KOPT-K1 (cell line): ENCODE measurements around the gene PTTG1IP.
"Not testable (repeated sequence)": the region's sequence is repeated elsewhere in the genome, so short reads cannot be mapped to it uniquely, and the experiment has no call there.

Experiments used
- H3K27ac ChIP-seq: fragments of 200-600 bp; sonication (generic); 2 replicates; pipeline ENCODE4 v1.5.1; 2016; ENCODE audit warnings: antibody characterized with exemption, mild to moderate bottlenecking, low read depth, low read length; ENCODE audit not compliant: poor library complexity, severe bottlenecking
- H3K36me3 ChIP-seq: fragments of 200-600 bp; sonication (generic); 2 replicates; pipeline ENCODE4 v1.5.1; 2017; ENCODE audit warnings: antibody characterized with exemption, mild to moderate bottlenecking, low read length, moderate library complexity; ENCODE audit not compliant: insufficient read depth
- H3K9me3 ChIP-seq: fragments of 200-600 bp; sonication (generic); 2 replicates; pipeline ENCODE4 v1.5.1; 2017; ENCODE audit warnings: antibody characterized with exemption, low read length, mild to moderate bottlenecking; ENCODE audit not compliant: insufficient read depth, poor library complexity, severe bottlenecking

Gene PTTG1IP

DNA sequence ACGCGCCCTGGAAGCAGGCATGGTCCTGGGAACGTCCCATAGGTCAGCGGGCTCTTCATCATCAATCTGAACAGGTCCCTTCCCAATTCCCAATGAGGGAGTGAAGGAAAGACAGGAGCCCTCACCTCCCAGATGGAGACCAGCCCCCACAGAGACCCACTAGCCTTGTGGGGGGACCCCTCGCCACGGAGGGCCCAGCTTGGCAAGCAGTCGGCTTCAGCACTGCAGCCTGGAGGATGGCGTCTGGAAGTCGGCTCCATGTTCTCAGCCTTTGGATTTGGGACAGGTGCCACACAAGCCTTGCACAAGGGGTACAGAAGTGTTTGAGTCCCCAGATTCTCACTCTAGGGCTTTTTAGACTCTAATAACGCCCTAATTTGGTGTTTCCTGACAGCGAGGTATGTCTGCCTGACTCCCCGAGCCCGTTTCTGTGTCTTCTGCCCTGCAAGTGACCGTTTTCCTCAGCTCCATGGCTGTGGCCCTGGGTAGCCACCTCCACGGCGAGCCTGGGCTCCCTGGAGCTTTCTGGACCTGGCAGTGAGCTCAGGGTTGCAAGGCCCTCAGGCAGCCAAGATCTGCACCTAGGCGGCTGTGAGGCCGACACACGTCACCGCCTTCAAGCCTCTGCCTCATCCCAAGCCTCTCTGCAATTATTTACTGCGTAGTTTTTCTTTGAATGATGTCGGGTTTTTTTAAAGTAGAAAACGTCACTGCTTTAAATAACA lies 30.6 kb downstream of the PTTG1IP start:
- no peak overlapping the region for H3K27ac ChIP-seq

DNA sequence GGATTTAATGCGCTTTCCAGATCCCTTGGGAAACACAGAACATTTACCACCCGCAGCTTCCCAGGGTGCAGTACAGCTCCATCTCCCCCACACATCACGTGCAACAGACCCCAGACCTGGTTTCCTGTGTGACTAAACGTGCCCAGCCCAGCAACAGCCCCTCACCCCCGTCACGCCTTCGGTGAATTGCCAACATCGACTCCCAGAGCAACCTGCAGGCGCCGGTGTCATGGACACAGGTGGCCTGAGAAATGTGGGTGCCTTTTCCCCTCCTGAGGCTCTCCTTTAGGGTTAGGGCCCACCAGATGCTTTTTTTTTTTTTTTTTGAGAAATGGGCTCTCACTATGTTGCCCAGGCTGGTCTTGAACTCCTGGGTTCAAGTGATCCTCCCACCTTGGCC lies 31.4 kb downstream of the PTTG1IP start:
- H3K27ac ChIP-seq, result no peak overlapping the region
- H3K9me3 ChIP-seq, result no peaks in the 10 kb centered on the region
- H3K36me3 ChIP-seq, result no peaks in the 10 kb centered on the region

More for the DNA sequence above, 30.6 kb downstream of the PTTG1IP start:
- Histone ChIP-seq H3K36me3 (no peaks in the 10 kb centered on the region), H3K9me3 (no peaks in the 10 kb centered on the region)

DNA sequence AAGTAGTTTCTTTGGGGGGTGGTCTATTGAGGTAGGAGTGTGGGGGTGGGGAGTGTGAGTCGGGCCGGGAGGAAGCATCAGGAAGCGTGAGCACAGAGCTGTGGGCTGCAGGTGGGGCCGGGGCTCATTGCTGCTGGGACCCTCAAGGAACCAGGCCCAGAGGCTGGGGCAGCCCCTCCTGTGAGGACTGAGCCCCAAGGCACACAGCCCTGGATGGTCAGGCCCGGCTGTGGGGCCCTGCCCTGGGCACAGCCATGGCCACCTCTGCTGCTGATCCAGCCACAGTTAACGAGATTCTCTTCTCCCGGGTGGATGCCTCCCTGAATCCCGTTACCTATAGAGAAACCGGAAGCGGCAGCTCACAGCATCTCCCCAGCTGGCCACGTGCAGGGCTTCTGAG lies 32.7 kb downstream of the PTTG1IP start:
- Histone ChIP-seq H3K27ac (no peak overlapping the region), H3K36me3 (no peaks in the 10 kb centered on the region), H3K9me3 (no peaks in the 10 kb centered on the region)

DNA sequence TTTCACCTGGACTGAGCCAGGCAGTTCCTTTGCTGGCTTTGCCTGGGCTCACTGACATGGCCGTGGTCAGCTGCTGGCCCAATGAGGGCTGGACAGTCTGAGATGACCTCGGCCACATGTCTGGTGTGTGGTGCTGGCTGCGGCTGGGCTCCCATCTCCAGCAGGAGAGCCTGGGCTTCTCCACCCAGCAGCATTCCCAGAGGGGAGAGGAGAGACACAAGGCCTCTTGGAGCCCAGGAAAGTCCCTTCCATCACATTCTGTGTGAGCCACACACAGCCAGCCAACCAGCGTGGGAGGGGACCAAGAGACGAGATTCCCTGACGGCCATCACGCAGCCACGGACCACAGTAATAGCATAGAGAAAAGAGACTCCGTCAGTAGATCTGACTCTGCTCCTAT lies 34.5 kb downstream of the PTTG1IP start:
- no peak overlapping the region for H3K27ac ChIP-seq
- no peaks in the 10 kb centered on the region for H3K9me3 ChIP-seq
- H3K36me3 ChIP-seq, result no peaks in the 10 kb centered on the region

DNA sequence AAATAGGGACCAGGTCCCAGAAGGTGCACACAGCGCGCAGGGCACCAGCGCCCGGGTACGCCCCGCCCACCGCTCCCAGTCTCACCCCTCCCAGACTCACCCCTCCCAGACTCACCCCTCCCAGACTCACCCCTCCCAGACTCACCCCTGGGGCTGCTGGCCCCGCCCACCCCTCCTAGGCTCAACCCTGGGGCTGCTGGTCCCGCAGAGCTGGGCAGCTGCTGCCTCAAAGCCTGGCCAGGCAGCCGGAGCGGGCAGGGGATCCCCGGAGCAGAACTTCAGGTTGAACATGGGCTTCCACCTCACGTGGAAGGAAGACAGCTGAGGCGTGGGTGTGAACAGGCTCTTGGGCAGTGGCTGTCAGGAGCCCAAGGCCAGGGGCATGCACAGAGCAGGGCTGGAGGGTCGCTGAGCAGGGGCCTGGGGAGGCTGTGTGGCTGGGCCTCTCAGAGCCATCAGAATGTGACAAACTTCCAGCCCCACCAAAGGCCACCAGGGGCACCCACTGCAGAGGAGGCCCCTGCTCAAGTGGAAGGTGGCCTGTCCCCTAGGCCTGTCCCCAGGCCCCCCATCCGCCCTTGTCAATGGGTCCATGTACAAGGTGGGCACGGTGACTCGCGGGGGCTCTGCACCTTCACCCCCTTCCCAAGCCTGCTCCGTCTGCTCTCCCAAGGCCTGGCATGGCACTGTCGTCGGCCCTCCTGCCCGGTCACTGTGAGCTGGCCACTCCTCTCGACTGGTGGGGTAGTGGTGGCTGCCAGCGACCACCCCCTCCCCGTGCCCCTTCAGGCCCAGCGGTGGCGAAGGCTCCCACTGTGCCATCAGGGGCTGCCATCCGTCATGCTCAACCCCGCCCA lies 35.2 kb downstream of the PTTG1IP start:
- Histone ChIP-seq H3K27ac (no peak overlapping the region), H3K9me3 (no peaks in the 10 kb centered on the region), H3K36me3 (no peaks in the 10 kb centered on the region)

DNA sequence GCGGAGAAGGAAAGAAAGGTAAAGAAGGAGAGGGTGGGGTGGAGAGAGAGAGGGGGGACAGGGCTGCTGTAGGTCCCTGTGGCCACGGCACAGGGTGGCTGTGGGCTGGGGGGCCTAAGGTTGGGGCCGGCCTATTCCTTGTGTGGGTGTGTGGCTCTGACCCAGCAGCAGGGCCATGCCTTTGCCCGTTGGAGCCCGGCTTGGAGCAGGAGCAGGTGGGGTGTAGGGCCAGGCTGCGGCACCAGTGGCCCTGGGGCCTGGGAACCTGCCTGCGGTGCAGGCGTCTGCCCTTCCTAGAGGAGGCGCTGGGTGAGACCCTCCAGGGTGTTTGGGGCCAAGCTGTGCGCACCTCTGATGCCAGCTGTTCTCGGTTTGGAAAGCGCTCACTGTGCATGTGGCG lies 36.0 kb downstream of the PTTG1IP start:
- Histone ChIP-seq H3K27ac (no peak overlapping the region), H3K9me3 (no peaks in the 10 kb centered on the region), H3K36me3 (no peaks in the 10 kb centered on the region)

DNA sequence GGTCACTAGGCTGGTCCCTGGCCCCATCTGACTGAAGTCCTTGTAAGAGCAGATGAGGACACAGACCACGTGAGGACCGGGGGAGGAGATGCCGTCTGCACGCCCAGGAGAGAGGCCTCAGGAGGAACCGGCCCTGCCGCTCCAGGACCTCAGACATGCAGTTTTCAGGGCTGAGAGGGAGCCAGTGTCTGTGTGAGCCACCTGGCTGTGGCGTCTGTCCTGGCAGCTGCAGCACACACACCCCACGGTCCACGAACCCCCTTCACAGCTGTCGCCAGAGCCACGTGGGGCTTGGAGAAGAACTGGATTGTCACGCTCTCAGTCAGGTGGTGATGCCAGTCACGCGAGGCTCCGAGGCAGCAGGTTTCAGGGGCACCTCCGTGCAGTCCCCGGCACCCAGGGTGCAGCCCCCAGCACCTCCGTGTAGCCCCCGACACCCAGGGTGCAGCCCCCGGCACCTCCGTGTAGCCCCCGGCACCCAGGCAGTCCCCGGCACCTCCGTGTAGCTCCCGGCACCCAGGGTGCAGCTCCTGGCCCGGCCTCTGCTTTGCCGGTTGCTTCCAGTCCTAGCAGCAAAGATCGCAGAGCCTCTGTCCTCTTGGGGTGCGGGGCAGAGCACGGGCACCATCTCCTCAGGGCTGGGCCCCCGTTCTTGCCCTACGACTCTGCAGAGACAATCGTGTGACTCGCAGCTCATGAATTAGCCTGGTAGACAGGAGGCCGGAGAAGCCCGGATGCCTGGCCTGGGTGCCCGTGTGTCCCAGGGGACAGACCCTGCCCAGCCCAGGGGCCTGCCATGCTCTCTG lies 36.6 kb downstream of the PTTG1IP start:
- Histone ChIP-seq H3K36me3 (no peaks in the 10 kb centered on the region), H3K27ac (no peak overlapping the region), H3K9me3 (no peaks in the 10 kb centered on the region)

DNA sequence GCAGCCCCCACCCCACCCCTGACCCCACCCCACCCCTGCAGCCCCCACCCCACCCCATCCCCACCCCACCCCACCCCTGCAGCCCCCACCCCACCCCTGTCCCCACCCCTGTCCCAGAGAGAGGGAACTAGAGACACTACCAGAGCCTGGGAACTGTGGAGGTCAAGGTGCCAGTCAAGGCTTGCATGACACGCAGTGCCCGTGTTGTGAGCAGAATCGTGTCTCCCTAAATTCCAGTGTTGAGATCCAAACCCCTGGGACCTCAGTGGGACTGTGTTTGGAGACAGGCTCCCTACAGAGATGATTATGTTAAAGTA lies 37.2 kb downstream of the PTTG1IP start:
- H3K9me3 ChIP-seq, result no peaks in the 10 kb centered on the region
- H3K27ac ChIP-seq, result no peak overlapping the region
- H3K36me3 ChIP-seq, result no peaks in the 10 kb centered on the region

DNA sequence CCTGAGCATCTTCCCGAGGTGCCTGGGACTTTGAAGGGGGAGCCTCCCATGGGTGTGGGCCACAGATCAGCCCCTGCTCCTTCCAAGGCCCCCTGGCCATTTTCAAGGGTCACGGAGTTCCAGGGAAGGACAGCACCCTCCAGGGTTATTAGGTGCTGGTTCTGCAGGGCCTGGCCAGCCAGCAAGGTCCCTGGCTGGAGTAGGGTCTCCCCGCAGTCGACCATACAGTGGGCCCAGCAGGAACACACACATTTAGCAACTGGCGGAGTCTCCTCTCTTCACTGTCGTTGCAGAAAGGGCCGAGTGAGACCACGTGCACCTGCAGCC lies 37.9 kb downstream of the PTTG1IP start:
- Histone ChIP-seq H3K9me3 (no peaks in the 10 kb centered on the region), H3K36me3 (no peaks in the 10 kb centered on the region), H3K27ac (no peak overlapping the region)

DNA sequence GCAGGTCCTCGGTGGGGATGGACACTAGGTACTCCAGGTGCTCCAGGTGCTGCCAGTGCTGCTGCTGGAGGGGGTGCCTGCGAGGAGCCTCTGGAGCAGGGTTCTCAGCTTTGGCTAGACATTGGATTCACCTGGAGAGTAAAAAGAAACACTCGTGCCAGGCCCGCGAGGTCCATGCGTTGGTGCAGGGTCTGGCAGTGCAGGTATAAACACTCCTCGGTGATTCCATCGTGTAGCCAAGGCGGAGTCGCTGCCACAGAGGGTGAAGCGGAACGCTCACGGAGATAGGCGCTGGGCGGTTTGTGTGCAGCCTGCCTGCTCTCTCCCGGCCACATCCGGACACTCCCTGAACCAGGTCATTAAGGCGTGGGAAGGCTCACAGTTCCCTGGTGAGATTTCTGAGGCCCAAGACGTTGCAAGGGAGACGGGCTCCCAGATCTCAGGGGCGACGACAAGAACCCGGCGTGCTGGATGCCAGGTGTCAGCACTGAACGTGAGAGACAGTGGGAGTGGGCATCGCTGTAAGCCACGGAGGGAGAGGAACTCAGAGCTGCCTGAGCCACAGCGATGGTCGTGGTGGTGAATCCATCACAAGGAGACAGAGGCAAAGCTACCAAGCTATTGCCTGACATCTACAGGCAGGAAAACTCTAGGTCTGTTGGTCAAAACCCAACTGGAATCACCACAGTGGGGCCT lies 38.4 kb downstream of the PTTG1IP start:
- Histone ChIP-seq H3K27ac (no peak overlapping the region), H3K36me3 (no peaks in the 10 kb centered on the region), H3K9me3 (no peaks in the 10 kb centered on the region)

DNA sequence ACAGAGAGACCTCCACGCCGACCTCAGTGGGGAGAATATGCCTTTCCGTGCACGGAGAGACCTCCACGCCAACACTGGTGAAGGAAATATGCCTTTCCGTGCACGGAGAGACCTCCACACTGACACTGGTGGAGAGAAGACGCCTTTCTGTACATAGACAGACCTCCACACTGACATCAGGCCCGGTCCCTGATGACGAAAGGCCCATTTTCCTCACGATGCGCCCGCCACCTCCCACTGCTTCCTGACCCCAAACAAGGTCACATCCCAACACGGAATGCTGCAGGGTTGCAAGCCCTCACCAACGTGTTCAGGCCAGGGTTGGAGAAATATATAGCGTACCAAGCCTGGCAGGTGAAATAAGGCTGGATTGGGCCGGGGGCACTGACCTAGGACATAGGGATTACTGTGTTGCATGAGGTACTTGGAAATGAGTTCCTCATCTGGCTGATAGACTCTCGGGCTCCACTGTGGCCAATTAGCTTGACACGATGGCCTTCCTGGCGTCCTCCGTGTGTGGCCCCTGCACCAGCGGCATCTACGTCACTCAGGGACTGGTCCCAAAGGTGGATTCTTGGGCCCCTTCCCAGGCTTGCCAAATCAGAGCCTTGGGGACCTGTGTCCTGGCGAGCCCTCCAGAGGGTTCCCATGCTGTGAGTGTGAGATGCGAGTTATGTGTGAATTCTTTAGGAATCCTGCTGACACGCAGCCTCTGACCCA lies 39.1 kb downstream of the PTTG1IP start:
- Histone ChIP-seq H3K27ac (no peak overlapping the region), H3K36me3 (no peaks in the 10 kb centered on the region), H3K9me3 (peaks cover 3% of the 10 kb centered on the region)

DNA sequence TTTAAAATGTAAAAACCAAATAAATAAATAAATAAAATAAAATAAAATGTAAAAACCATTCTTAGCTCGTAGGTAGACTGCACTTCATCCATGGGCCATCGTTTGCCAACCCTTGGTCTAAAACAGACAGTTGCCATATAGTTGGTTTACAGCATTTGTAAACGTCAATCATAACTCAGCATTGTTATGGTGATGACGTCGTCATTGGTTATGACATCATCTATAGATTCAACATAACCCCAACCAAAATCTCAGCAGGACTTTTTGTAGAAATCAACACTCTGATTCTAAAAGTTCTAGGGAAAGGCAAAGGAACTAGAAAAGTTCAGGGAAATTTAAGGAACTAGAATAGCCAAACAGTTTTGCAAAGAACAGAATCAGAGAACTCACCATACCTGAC lies 39.8 kb downstream of the PTTG1IP start:
- peaks cover 10% of the 10 kb centered on the region for H3K9me3 ChIP-seq
- H3K27ac ChIP-seq, result no peak overlapping the region
- no peaks in the 10 kb centered on the region for H3K36me3 ChIP-seq

DNA sequence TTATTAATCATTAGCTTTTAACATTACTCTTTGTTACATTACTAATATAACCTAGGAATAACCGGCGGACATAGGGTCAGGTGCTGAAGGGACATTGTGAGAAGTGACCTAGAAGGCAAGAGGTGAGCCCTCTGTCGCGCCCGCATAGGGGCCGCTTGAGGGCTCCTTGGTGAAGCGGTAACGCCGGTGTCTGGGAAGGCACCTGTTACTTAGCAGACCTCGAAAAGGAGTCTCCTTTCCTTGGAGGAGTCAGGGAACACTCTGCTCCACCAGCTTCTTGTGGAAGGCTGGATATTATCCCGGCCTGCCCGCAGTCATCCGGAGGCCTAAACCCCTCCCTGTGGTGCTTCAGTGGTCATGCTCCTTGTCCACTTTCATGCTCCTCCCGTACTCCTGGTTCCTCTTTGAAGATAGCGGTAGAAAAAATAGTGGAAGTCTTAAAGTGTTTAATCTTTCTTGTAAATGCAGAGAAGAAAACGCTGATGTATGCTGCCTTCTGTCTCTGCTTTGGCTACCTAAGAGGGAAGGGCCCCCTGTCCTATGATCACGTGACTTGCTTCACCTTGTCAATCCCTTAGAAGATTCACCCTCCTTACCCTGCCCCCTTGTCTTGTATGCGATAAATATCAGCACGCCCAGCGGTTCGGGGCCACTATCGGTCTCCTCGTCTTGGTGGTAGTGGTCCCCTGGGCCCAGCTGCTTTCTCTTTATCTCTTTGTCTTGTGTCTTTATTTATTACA lies 40.8 kb downstream of the PTTG1IP start:
- H3K9me3 ChIP-seq, result peaks cover 20% of the 10 kb centered on the region
- not testable (repeated sequence) for H3K27ac ChIP-seq, H3K36me3 ChIP-seq
